SU-DHL-6 (cell line): ENCODE data around the gene RAB19.

Experiments used
- H2AFZ ChIP-seq: fragments of 200-600 bp; sonication (generic); 2 replicates; pipeline ENCODE4 v1.6.1; 2014; ENCODE audit warnings: low read depth, mild to moderate bottlenecking, moderate library complexity, mixed read lengths, antibody characterized with exemption, low read length; ENCODE audit not compliant: severe bottlenecking
- H3F3A ChIP-seq: fragments of 200-600 bp; shearing (Covaris generic); 2 replicates; pipeline ENCODE4 v1.6.0; 2016; ENCODE audit warnings: antibody characterized with exemption, mild to moderate bottlenecking; ENCODE audit not compliant: insufficient read depth
- H3K27ac ChIP-seq: fragments of 200-600 bp; sonication (generic); 2 replicates; pipeline ENCODE4 v1.5.1; 2016; ENCODE audit warnings: low read depth, mild to moderate bottlenecking, low read length, moderate library complexity, mixed read lengths
- H3K27me3 ChIP-seq: fragments of 200-600 bp; sonication (generic), shearing (Covaris generic); 2 replicates; pipeline ENCODE4 v1.6.0; 2014; ENCODE audit warnings: mild to moderate bottlenecking, low read length
- H3K36me3 ChIP-seq: fragments of 200-600 bp; sonication (generic); 2 replicates; pipeline ENCODE4 v1.6.1; 2014; ENCODE audit warnings: mild to moderate bottlenecking, low read length, mixed read lengths
- H3K4me2 ChIP-seq: fragments of 300-600, 200-600 bp; shearing (Covaris generic), sonication (generic); 2 replicates; pipeline ENCODE4 v1.6.0; 2014; ENCODE audit warnings: low read length, low read depth, mild to moderate bottlenecking; ENCODE audit not compliant: poor library complexity, severe bottlenecking
- H3K4me3 ChIP-seq: fragments of 200-600 bp; sonication (generic); 2 replicates; pipeline ENCODE4 v1.5.1; 2014; ENCODE audit warnings: antibody characterized with exemption, low read length, mild to moderate bottlenecking, mixed read lengths; ENCODE audit not compliant: insufficient read depth, poor library complexity, severe bottlenecking
- H3K79me2 ChIP-seq: fragments of 200-600 bp; sonication (generic); 2 replicates; pipeline ENCODE4 v1.6.1; 2014; ENCODE audit warnings: mild to moderate bottlenecking, low read length, moderate library complexity; ENCODE audit not compliant: insufficient read depth
- H3K9ac ChIP-seq: fragments of 200-600 bp; sonication (generic); 2 replicates; pipeline ENCODE4 v1.7.0; 2014; ENCODE audit warnings: mild to moderate bottlenecking, low read length
- H3K9me2 ChIP-seq: fragments of 200-600 bp; sonication (generic); replicated peaks from 2 replicates; pipeline ENCODE4 v1.6.1; 2014; ENCODE audit warnings: low read length; ENCODE audit not compliant: insufficient read depth
- H3K9me3 ChIP-seq: fragments of 200-600 bp; sonication (generic); 2 replicates; pipeline ENCODE4 v1.6.1; 2014; ENCODE audit warnings: low read length, mixed read lengths; ENCODE audit not compliant: insufficient read depth
- H4K20me1 ChIP-seq: fragments of 200-600 bp; sonication (generic); 2 replicates; pipeline ENCODE4 v1.6.1; 2014; ENCODE audit warnings: low read depth, mild to moderate bottlenecking, antibody characterized with exemption, low read length, moderate library complexity, mixed read lengths
- CTCF ChIP-seq: fragments of 200-600 bp; sonication (generic); IDR thresholded peaks from one replicate; pipeline ENCODE4 v1.5.1; 2017; ENCODE audit warnings: antibody characterized with exemption, mild to moderate bottlenecking, low read length, moderate library complexity; ENCODE audit not compliant: insufficient read depth, poor library complexity, severe bottlenecking
- EZH2phosphoT487 ChIP-seq: fragments of 200-600 bp; sonication (generic), shearing (Covaris generic); conservative IDR thresholded peaks from 2 replicates; pipeline ENCODE4 v1.6.1; 2018; ENCODE audit warnings: mild to moderate bottlenecking, antibody characterized with exemption, low read length, moderate library complexity, mixed read lengths

Gene RAB19

GRCh38 chr7:140439359-140439758 lies 35.5 kb downstream of the RAB19 start:
- no peak overlapping the region for H3K4me3 ChIP-seq
- no peaks in the 10 kb centered on the region for H3K36me3 ChIP-seq
- H3F3A ChIP-seq: no peaks in the 10 kb centered on the region
- no peaks in the 10 kb centered on the region for H3K79me2 ChIP-seq
- H3K9me3 ChIP-seq: no peaks in the 10 kb centered on the region
- TF ChIP-seq EZH2phosphoT487 (no peak), CTCF (no peak)
- no peaks in the 10 kb centered on the region for H4K20me1 ChIP-seq
- no peak overlapping the region for H3K9ac ChIP-seq
- no peak overlapping the region for H2AFZ ChIP-seq
- no peak overlapping the region for H3K4me2 ChIP-seq
- H3K27me3 ChIP-seq: no peaks in the 10 kb centered on the region
- no peaks in the 10 kb centered on the region for H3K9me2 ChIP-seq
- no peak overlapping the region for H3K27ac ChIP-seq

GRCh38 chr7:140440593-140440992 lies 36.7 kb downstream of the RAB19 start:
- Histone ChIP-seq H3K79me2 (no peaks in the 10 kb centered on the region), H2AFZ (no peak overlapping the region), H3K9ac (no peak overlapping the region), H3K9me3 (no peaks in the 10 kb centered on the region), H3K9me2 (no peaks in the 10 kb centered on the region), H3K36me3 (no peaks in the 10 kb centered on the region), H3K4me2 (no peak overlapping the region), H3F3A (no peaks in the 10 kb centered on the region), H3K4me3 (no peak overlapping the region), H4K20me1 (no peaks in the 10 kb centered on the region), H3K27ac (no peak overlapping the region), H3K27me3 (no peaks in the 10 kb centered on the region)
- TF ChIP-seq CTCF: no peak
- no peak for TF ChIP-seq EZH2phosphoT487

GRCh38 chr7:140441519-140441918 lies 37.7 kb downstream of the RAB19 start:
- Histone ChIP-seq H3F3A (no peaks in the 10 kb centered on the region), H3K9ac (no peak overlapping the region), H3K4me3 (no peak overlapping the region), H3K27ac (no peak overlapping the region), H3K4me2 (no peak overlapping the region), H2AFZ (no peak overlapping the region), H3K36me3 (no peaks in the 10 kb centered on the region), H4K20me1 (no peaks in the 10 kb centered on the region), H3K9me2 (no peaks in the 10 kb centered on the region), H3K79me2 (no peaks in the 10 kb centered on the region), H3K9me3 (no peaks in the 10 kb centered on the region), H3K27me3 (no peaks in the 10 kb centered on the region)
- TF ChIP-seq CTCF: no peak
- no peak for TF ChIP-seq EZH2phosphoT487
